ENCODE results near the gene BBS9. TPM values are rescaled to one million over a fixed set of nuclear protein-coding genes. Genes with fewer than 3 reads are reported as not detected.

Gene BBS9
- total and polyA plus RNA-seq, 2 of the 4 experiments (the other 2 are of a cell fraction), result 7.9 to 9.5 TPM

DNA sequence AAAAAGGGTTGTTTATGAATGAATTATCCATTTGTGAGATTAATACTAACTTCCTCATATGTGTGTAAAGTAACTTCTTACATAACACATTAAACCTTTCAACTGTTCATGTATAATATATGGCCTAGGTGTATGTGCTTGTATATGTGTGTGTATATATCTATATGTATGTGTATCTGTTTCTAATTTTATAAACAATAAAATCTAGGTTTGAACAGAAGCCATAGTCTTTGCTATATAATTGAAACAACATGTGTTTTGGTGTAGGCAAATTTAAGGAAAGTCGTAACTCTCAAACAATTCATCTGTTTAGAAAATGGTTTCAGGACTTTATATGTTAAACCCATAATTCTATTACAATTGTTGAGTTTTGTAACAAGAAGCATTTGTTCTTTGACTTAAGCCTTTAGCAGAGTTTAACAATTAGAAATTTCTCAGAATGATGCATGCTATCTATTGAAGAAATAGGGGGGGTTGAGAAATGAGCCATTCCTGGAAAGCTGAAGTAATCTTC lies 103.3 kb downstream of the BBS9 start:
- POLR2A ChIA-PET (ENCODE audit: unreplicated experiment), result no interaction called here

More for the DNA sequence above, 103.3 kb downstream of the BBS9 start:
- no peak overlapping the region for H3K4ac ChIP-seq (ENCODE audit: low read depth, low read length)
- H3K9me1 ChIP-seq (ENCODE audit: insufficient read depth, low read length), result no peaks in the 10 kb centered on the region
- no peak overlapping the region for H2AK5ac ChIP-seq (ENCODE audit: low read depth, low read length)
- H3K27me3 ChIP-seq (ENCODE audit: control insufficient read depth, insufficient read depth, low read length), result no peaks in the 10 kb centered on the region
- no peak for DNase-seq
- dilution Hi-C loops (cut with HindIII; ENCODE audit: low sequenced_read_pairs, unreplicated experiment), result no loop called here
- no peak overlapping the region for H3K14ac ChIP-seq (replicated peaks; ENCODE audit: low read depth, low read length)
- H2BK120ac ChIP-seq (ENCODE audit: low read depth, low read length), result no peak overlapping the region
- no peak overlapping the region for H3K9ac ChIP-seq (ENCODE audit: low read depth, low read length)
- no peak overlapping the region for H4K91ac ChIP-seq (ENCODE audit: insufficient read depth, low read depth, low read length)
- H2BK15ac ChIP-seq (ENCODE audit: low read depth, low read length), result no peak overlapping the region
- intact Hi-C loops (cut with micrococcal nuclease), result no loop called here
- no peak overlapping the region for H2BK20ac ChIP-seq (ENCODE audit: low read depth, low read length)
- H3K4me3 ChIP-seq (ENCODE audit: insufficient read depth, low read depth, low read length), result no peak overlapping the region
- CTCF ChIA-PET, result no interaction called here
- H4K5ac ChIP-seq (ENCODE audit: low read depth, low read length), result no peak overlapping the region
- in situ Hi-C loops (cut with MboI; ENCODE audit: low sequenced_read_pairs), result loop anchor here (25.0 kb wide), 1 partner anchor 930 kb away; no protein-coding TSS in a partner anchor
- no peaks in the 10 kb centered on the region for H3K79me1 ChIP-seq (ENCODE audit: low read depth in 1 of 2, low read length in 2 of 2)
- no peak overlapping the region for H2AK9ac ChIP-seq (replicated peaks; ENCODE audit: low read depth, low read length, poor library complexity)
- H3K4me2 ChIP-seq (ENCODE audit: low read depth, low read length), result no peak overlapping the region
- no peak overlapping the region; the same call in 1 of the 2 replicates for H3K56ac ChIP-seq (ENCODE audit: extremely low read depth, insufficient read depth, low read length)
- H4K20me1 ChIP-seq (ENCODE audit: insufficient read depth, low read length), result no peaks in the 10 kb centered on the region
- H3K18ac ChIP-seq (ENCODE audit: low read depth, low read length), result no peak overlapping the region
- no TSS peak for BruUV-seq (replicated peaks)
- no peak overlapping the region for H4K8ac ChIP-seq (ENCODE audit: low read depth in 2 of 2, low read length in 2 of 2)
- H2AFZ ChIP-seq (replicated peaks; ENCODE audit: low read length, poor library complexity), result no peak overlapping the region
- no peak for ATAC-seq (ENCODE audit: low read depth)
- TF ChIP-seq MAZ (IDR thresholded peaks at IDR 0.05; ENCODE audit: borderline replicate concordance, low read depth, low read length) (no peak), RCOR1 (IDR thresholded peaks at IDR 0.05; ENCODE audit: insufficient replicate concordance, low read length) (no peak), MAFK (IDR thresholded peaks at IDR 0.05; ENCODE audit: low read depth, low read length) (no peak), NFE2L2 (IDR thresholded peaks at IDR 0.05; ENCODE audit: low read depth, low read length) (no peak), CHD1 (IDR thresholded peaks at IDR 0.05; ENCODE audit: low read depth, low read length) (no peak), CEBPB (IDR thresholded peaks at IDR 0.05; ENCODE audit: low read depth, low read length) (no peak), RAD21 (IDR thresholded peaks at IDR 0.05; ENCODE audit: low read length) (no peak), SMC3 (IDR thresholded peaks at IDR 0.05; ENCODE audit: low read depth, low read length) (no peak), FOS (IDR thresholded peaks at IDR 0.05; ENCODE audit: low read depth, low read length) (no peak), POLR2A (IDR thresholded peaks at IDR 0.05; ENCODE audit: low read depth, low read length) (no peak), MXI1 (IDR thresholded peaks at IDR 0.05; ENCODE audit: borderline replicate concordance, low read depth, low read length) (no peak), RFX5 (IDR thresholded peaks at IDR 0.05; ENCODE audit: low read depth, low read length) (no peak), BHLHE40 (IDR thresholded peaks at IDR 0.05; ENCODE audit: low read depth, low read length) (no peak)
- TF ChIP-seq, protein P1, sequence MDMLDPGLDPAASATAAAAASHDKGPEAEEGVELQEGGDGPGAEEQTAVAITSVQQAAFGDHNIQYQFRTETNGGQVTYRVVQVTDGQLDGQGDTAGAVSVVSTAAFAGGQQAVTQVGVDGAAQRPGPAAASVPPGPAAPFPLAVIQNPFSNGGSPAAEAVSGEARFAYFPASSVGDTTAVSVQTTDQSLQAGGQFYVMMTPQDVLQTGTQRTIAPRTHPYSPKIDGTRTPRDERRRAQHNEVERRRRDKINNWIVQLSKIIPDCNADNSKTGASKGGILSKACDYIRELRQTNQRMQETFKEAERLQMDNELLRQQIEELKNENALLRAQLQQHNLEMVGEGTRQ (IDR thresholded peaks at IDR 0.05; ENCODE audit: low read depth, low read length), result no peak
- TF ChIP-seq, protein P2, sequence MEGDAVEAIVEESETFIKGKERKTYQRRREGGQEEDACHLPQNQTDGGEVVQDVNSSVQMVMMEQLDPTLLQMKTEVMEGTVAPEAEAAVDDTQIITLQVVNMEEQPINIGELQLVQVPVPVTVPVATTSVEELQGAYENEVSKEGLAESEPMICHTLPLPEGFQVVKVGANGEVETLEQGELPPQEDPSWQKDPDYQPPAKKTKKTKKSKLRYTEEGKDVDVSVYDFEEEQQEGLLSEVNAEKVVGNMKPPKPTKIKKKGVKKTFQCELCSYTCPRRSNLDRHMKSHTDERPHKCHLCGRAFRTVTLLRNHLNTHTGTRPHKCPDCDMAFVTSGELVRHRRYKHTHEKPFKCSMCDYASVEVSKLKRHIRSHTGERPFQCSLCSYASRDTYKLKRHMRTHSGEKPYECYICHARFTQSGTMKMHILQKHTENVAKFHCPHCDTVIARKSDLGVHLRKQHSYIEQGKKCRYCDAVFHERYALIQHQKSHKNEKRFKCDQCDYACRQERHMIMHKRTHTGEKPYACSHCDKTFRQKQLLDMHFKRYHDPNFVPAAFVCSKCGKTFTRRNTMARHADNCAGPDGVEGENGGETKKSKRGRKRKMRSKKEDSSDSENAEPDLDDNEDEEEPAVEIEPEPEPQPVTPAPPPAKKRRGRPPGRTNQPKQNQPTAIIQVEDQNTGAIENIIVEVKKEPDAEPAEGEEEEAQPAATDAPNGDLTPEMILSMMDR (conservative IDR thresholded peaks at IDR 0.05; ENCODE audit: low read depth, low read length), result no peak
- TF ChIP-seq, protein P3, sequence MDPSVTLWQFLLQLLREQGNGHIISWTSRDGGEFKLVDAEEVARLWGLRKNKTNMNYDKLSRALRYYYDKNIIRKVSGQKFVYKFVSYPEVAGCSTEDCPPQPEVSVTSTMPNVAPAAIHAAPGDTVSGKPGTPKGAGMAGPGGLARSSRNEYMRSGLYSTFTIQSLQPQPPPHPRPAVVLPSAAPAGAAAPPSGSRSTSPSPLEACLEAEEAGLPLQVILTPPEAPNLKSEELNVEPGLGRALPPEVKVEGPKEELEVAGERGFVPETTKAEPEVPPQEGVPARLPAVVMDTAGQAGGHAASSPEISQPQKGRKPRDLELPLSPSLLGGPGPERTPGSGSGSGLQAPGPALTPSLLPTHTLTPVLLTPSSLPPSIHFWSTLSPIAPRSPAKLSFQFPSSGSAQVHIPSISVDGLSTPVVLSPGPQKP (IDR thresholded peaks at IDR 0.05; ENCODE audit: borderline replicate concordance, low read depth, low read length), result no peak
- no peak overlapping the region for H3K27ac ChIP-seq (ENCODE audit: insufficient read depth, low read length)
- H3K4me1 ChIP-seq (ENCODE audit: control insufficient read depth, insufficient read depth, low read length), result no peaks in the 10 kb centered on the region
- no peak overlapping the region for H2BK5ac ChIP-seq (ENCODE audit: low read depth, low read length, poor library complexity, severe bottlenecking)
- WGBS, 2 experiments (ENCODE audit: extremely low coverage in 2 of 2, insufficient read length in 1 of 2), result no CpG with 5 or more reads among the region's 1 CpG
- H3K9me3 ChIP-seq (ENCODE audit: control insufficient read depth, insufficient read depth, low read length), result peaks cover 2% of the 10 kb centered on the region; the same call in 1 of the 2 replicates
- no peak overlapping the region for H3K23ac ChIP-seq (ENCODE audit: low read depth, low read length)
- no peaks in the 10 kb centered on the region for H3K36me3 ChIP-seq (ENCODE audit: control insufficient read depth, insufficient read depth, low read length)
